ENCODE results near the gene CAMK1D.

GRCh38 chr10:12513003-12513365, 163.6 kb downstream of the CAMK1D start:
- TF ChIP-seq CTCF (IDR thresholded peaks at IDR 0.05): no peak
- no peak for TF ChIP-seq POLR2A (IDR thresholded peaks at IDR 0.05)
- TF ChIP-seq POLR2AphosphoS5 (IDR thresholded peaks at IDR 0.05): no peak
- TF ChIP-seq EP300 (IDR thresholded peaks at IDR 0.05; ENCODE audit: low read depth): no peak
